Measurements from ENCODE around the gene GFI1B.
"Not testable (repeated sequence)": the region's sequence is repeated elsewhere in the genome, so short reads cannot be mapped to it uniquely, and the experiment has no call there.

GFI1B gene

DNA sequence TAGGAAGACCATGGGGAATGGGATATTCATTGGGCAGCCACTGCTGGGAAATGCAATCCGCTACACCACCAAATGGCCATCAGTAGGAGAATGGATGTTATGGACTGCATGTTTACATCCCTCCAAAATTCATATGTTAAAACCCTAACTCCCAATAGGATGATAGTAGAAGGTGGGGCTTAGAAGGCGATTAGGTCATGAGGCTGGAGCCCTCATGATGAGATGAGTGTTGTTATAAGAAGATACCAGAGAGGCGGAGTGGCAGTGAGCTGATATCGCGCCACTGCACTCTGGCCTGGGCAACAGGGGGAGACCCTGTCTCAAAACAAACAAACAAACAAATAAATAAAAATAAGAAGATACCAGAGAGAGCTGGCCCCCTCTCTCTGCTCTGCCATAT is 36.2 kb downstream of the GFI1B start:
- no peak for DNase-seq

DNA sequence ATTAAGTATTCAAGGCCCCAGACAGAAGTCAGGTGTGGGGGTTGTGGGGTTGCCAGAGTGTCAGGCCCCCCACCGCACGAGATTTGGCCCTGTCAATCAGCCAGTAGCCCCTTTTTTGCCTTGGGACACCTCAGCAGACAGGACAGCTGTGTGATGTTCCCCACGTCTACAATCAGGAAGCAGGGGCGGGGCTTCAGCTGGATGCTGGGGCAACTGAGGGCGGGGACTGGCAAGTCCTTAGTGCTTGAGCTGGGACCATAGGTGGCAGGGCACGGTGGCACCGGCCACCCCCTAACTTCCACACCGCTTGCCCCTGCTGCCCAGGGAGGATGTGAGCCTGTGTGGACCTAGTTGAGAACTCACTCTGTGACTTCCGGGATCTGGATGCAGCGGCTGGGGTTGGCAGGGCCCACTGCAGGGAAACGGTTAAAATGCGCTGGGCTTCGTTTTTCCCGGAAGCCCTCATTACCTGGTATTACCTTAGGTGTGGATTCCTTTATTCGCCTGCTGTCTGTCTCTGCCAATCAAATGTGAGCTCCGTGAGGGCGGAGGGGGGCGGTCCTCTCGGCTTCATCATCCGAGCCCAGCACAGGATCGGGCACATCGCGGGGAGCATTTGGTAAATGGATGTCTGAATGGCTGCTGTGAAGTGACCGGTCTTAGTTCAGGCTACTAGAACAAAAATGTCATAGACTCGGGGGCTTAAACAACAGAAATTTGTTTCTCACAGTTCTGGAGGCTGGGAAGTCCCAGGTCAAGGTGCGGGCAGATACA is 44.8 kb downstream of the GFI1B start:
- no peak for DNase-seq

DNA sequence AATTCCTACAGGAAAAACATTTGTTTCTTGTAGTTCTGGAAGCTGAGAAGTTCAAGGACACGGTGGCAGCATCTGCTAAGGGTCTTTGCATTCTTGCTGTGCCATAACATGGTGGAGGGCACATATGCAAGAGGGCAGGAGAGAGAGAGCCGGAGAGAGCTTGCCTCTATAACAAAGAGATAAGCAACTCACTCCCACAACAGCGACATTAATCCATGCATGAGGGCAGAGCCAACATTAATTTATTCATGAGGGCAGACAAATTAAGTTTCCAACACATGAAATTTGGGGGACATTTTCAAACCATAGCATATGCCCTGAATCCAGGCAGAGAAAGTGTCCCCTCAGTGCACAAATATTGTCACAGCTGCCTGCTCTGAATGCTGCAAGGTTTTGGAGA is 47.9 kb downstream of the GFI1B start:
- DNase-seq, result no peak

DNA sequence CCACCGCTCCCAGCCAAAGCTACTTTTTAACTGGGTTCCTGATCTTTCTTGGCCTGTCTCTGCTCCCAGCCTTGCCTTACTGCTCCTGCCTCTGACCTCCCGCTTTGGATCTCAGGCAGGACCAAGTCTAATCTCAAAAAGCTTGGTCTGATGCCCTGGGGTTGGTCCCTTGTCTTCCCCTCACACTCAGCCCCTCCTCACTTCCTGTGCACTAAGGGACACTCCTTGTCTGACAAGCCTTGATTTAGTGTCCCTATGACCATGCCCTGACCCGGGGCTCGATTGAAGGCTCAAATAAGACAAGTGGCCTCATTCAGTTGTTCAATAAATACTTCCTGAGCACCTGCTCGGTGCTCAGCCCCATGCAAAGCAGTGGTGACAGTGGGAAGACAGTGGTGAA is 48.6 kb downstream of the GFI1B start:
- DNase-seq, result no peak

DNA sequence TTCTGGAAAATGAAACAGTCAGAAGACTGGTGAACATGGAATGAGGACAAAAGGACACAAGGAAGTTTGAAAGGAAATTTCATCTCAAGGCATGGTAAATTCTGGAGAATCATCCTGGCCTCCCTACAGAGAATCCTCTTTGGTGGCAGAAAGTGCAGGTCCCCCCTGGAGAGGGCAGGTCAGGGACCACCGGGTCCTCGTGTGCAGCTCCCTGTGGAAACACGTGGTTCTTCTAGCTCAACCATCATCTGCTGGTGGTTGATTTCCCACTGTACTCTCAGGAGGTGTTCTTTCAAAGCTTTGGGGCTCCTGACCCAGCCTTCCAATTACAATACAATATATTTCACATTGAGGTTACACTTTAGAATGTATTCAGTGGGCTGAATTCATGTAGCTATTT is 49.7 kb downstream of the GFI1B start:
- no peak for DNase-seq

DNA sequence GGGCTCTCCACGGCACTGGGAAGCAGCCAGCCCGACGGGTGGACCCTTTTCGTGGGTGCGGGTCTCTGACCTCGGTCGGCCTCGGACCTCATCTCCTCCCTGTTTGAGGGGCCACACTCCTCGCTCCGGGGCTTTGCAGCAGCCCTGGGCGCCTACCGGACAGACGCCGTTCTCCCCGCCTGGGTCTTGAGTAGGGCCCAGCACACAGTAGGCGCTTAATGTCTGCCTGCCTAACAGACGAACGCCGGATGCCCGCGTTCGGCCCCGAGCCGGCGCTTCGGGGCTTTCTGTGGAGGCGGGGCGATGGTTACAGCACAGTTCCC is 51.5 kb downstream of the GFI1B start:
- DNase-seq, result no peak

DNA sequence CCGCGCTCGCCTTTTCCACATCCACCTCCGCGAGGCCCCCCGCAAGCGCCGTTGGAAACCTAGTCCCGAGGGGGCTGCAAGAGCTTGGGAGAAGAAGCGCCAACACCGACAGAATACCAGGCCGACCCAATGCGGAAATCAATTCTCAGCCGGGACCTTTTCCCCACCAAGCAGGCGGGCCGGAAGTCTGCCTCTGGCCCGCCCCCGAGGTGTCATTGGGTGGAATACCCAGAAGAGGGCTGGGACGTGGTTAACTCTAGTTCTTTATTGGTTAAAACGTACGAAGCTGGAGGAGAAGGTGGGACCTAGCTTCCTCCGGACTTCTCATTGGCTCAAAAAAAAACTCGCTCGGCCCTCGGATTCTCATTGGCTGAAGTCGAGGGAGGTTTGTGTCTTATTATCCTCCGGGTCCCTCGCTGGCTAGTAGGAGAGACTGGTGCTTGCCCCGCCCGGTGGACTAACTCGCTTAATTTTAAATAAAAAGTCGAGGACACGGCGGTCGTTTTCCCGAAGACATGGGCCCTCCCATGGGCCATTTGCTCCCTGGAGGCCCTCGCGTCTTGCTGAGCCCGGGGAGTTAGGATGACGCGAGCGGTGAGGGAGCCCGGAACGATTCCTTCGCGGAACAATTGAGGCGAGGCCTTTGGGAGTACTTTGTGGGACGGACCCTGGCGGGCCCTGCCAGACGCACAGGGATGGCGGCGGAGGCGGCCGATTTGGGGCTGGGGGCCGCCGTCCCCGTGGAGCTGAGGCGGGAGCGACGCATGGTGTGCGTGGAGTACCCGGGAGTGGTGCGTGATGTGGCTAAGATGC is 52.0 kb downstream of the GFI1B start, which contains the start of gene GTF3C5:
TSS of gene GTF3C5 (plus strand) at position 681 of the 813 bp plus-strand sequence. CDS start at position 696, 15 bp downstream.
- DNase-seq, result peak; percentile 97

DNA sequence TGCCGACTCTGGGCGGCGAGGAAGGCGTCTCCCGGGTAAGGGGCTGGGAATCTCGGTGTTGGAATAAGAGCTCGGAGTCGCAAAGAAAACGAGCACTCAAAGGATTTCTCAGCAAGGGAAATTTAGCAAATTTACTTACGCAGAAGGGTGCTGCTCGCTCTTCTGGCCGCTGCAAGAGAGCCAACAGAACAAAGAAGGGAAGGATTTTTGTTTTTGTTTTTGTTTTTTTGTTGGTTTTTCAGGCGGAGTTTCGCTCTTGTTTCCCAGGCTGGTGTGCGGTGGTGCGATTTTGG is 52.6 kb downstream of the GFI1B start:
- DNase-seq, result no peak

DNA sequence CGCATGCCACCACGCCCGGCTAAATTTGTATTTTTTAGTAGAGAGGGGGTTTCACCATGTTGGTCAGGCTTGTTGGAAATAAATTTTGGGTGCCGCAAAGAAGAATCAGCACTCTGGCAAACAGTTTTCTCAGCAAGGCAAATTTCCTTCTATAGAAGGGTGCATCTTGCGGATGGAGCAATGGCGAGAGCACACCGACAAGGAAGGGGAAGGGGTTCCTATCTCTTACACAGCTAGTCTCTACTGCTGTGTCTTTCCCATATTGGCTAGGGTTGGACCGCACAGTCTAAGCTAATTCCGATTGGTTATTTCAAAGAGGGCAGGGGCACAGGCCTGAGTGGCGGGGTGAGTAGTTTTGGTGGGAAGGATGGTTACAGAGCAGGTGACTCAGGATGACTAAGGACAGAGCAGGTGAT is 53.0 kb downstream of the GFI1B start:
- DNase-seq, result no peak

DNA sequence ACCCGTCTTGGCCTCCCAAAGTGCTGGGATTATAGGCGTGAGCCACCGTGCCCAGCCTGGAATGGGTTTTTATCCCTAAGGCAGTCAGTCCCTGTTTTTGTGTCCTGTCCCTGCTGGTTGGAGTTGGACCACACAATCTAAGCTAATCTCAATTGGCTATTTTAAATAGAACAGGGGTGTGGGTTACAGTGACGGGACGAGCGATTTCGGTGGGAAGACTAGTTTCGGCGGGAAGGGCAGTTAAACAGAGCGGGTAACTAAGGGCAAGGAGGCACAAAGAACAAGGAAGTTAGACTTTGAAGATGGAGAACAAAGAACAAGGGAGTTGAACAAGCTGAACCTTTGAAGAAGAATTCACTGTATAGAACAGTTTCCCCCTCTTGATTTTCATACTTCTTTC is 53.7 kb downstream of the GFI1B start:
- no peak for DNase-seq

DNA sequence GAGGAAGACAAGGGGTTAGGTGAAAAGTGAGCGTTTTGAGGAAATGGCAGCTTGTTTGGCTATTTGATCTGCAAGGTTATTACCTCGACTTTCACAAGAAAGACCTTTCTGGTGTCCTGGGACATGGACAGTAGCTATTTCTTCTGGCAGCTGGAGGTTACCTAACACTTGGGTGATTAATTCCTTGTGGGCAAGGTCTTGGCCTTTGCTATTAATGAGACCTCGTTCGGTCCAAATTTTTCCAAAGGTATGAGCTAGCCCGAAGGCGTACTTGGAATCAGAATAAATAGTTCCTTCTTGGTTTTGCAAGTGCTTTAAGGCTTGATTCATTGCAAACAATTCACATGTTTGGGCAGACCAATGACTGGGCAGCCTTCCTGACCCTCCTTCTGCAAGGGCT is 57.2 kb downstream of the GFI1B start:
- no peak for DNase-seq

DNA sequence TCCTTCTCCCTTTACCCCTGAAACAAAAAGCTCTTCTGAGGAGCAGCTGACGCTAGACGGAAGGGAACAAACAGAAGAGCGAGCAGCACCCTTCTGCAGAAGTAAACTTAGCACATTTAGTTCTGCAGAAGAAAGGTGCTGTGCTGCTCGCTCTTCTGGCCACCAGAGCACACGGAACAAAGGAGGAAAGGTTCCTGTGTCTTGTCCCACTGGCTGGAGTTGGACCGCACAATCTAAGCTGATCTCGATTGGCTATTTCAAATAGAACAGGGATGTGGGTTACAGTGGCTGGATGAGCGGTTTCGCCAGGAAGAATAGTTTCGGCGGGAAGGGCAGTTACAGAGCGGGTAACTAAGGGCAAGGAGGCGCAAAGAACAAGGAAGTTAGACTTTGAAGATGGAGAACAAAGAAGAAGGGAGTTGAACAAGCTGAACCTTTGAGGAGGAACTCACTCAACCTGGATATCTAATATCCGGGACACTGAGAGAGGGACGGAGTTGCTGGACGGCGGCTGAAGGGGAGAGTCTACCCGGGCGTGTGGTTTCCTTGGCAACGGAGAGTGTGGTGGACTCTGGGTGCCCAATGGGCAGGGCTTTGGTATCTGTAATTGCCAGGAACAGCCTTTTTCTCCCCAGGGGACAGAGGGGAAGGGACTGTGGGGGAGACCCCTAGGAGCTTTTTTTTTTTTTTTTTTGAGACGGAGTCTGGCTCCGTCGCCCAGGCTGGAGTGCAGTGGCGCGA is 59.5 kb downstream of the GFI1B start:
- DNase-seq, result no peak

DNA sequence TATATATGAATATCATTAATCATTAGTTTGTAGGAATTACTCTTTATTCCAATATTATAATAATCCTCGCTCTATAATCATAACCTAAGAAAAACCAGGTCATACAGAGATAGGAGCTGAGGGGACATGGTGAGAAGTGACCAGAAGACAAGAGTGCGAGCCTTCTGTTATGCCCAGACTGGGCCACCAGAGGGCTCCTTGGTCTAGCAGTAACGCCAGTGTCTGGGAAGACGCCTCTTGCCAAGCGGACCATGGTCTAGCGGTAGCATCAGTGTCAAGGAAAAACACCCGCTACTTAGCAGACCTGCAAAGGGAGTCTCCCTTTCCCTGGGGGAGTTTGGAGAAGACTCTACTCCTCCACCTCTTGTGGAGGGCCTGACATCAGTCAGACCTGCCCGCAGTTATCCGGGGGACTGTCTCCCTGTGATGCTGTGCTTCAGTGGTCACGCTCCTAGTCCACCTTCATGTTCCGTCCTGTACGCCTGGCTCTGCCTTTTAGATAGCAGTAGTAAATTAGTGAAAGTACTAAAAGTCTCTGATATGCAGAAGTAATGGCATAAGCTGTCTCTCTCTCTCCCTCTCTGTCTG is 62.5 kb downstream of the GFI1B start:
- DNase-seq, result not testable (repeated sequence)
